H1 (cell line): ENCODE results near the gene DNAJC19. TPM values are rescaled to one million over a fixed set of nuclear protein-coding genes. Genes with fewer than 3 reads are reported as not detected.
A peak's percentile ranks its signal among the peaks of the same experiment; 100 is the strongest.

Source experiments
- CTCF ChIA-PET: fragments of 300-600 bp; sonication (Branson Sonifier 250); formaldehyde crosslinking; loops from one replicate; lab custom pipeline; 2021; ENCODE audit not compliant: partially characterized antibody; lab: Charles Lee
- POLR2A ChIA-PET: fragments of 300-600 bp; sonication (Branson Sonifier 250); formaldehyde crosslinking; loops from one replicate; lab custom pipeline; 2021; ENCODE audit warnings: inconsistent platforms; ENCODE audit not compliant: partially characterized antibody; lab: Charles Lee
- DNase-seq, 2 experiments: peaks; one replicate each; pipeline versions ENCODE4 v3.0.0 to v3.0.0-alpha.2; 2010 to 2022; ENCODE audit warnings: low spot score in 2 of 2, low read depth in 1 of 2, mixed read lengths in 1 of 2
- FAIRE-seq: peaks from 2 replicates; lab custom pipeline; 2011; peaks lifted over from hg19 to GRCh38; lab: Jason Lieb, UNC
- H2AFZ ChIP-seq: 2 replicates; pipeline ENCODE4 v1.8.1; 2012; ENCODE audit warnings: low read length, inconsistent platforms
- H2AK5ac ChIP-seq: 2 replicates; pipeline ENCODE4 v1.6.1; 2013; ENCODE audit warnings: low read depth, low read length
- H2BK120ac ChIP-seq: replicated peaks from 2 replicates; pipeline ENCODE3; 2013; ENCODE audit warnings: low read depth, low read length, inconsistent platforms
- H2BK12ac ChIP-seq: 2 replicates; pipeline ENCODE4 v1.6.1; 2013; ENCODE audit warnings: low read depth, low read length
- H2BK15ac ChIP-seq: 2 replicates; pipeline ENCODE4 v1.6.1; 2013; ENCODE audit warnings: low read length
- H2BK20ac ChIP-seq: 2 replicates; pipeline ENCODE4 v1.6.1; 2013; ENCODE audit warnings: low read length
- H2BK5ac ChIP-seq: 2 replicates; pipeline ENCODE4 v1.6.1; 2013; ENCODE audit warnings: low read depth, low read length
- H3K14ac ChIP-seq: 2 replicates; pipeline ENCODE4 v1.6.1; 2013; ENCODE audit warnings: inconsistent platforms; ENCODE audit not compliant: insufficient read length
- H3K18ac ChIP-seq: 2 replicates; pipeline ENCODE4 v1.6.1; 2013; ENCODE audit warnings: low read length; ENCODE audit errors: extremely low read depth
- H3K23ac ChIP-seq: 2 replicates; pipeline ENCODE4 v1.6.1; 2013; ENCODE audit warnings: inconsistent platforms; ENCODE audit not compliant: insufficient read length
- H3K23me2 ChIP-seq: 2 replicates; pipeline ENCODE4 v1.6.1; 2013; ENCODE audit warnings: low read depth, low read length
- H3K27ac ChIP-seq: 2 replicates; pipeline ENCODE4 v1.6.1; 2011; ENCODE audit warnings: low read depth, low read length, inconsistent platforms
- H3K27me3 ChIP-seq, 4 experiments: replicated peaks in 1 of 4; 1 replicate in 1 of 4; 2 replicates in 3 of 4; pipeline versions ENCODE4 v1.6.1 to v1.8.1; 2011 to 2013; ENCODE audit warnings: low read length in 3 of 4, mild to moderate bottlenecking in 3 of 4, inconsistent platforms in 2 of 4, mixed read lengths in 2 of 4, moderate library complexity in 1 of 4; ENCODE audit not compliant: control insufficient read depth in 3 of 4, insufficient read depth in 3 of 4; ENCODE audit errors: extremely low read depth in 1 of 4
- H3K36me3 ChIP-seq, 4 experiments: 2 replicates each; pipeline versions ENCODE4 v1.6.1 to v1.8.1; 2011 to 2013; ENCODE audit warnings: mild to moderate bottlenecking in 4 of 4, low read length in 3 of 4, moderate library complexity in 2 of 4, control low read depth in 1 of 4, inconsistent platforms in 1 of 4; ENCODE audit not compliant: insufficient read depth in 4 of 4, control insufficient read depth in 2 of 4
- H3K4ac ChIP-seq: replicated peaks from 2 replicates; pipeline ENCODE3; 2013; ENCODE audit warnings: low read length, low read depth, mixed read lengths, inconsistent platforms; ENCODE audit not compliant: insufficient read length
- H3K4me1 ChIP-seq, 4 experiments: replicated peaks in 1 of 4; 1 replicate in 1 of 4; 2 replicates in 3 of 4; pipeline versions ENCODE4 v1.6.1 to v1.8.1; 2011 to 2013; ENCODE audit warnings: low read length in 3 of 4, inconsistent platforms in 2 of 4, mixed read lengths in 1 of 4; ENCODE audit not compliant: insufficient read depth in 4 of 4, control insufficient read depth in 3 of 4
- H3K4me2 ChIP-seq, 2 experiments: 2 replicates each; pipeline versions ENCODE4 v1.6.1 to v1.8.1; 2011 to 2013; ENCODE audit warnings: low read depth in 2 of 2, low read length in 2 of 2, control low read depth in 1 of 2, inconsistent platforms in 1 of 2, mild to moderate bottlenecking in 1 of 2; ENCODE audit not compliant: insufficient read depth in 1 of 2
- H3K4me3 ChIP-seq, 4 experiments: fragments of 200-600, 300-600 bp in 1 of 4; sonication (generic), shearing (Covaris generic), sonication (Bioruptor Twin) in 1 of 4; 2 replicates each; pipeline versions ENCODE4 v1.5.1 to v1.8.1; 2011 to 2016; ENCODE audit warnings: low read length in 4 of 4, low read depth in 3 of 4, control low read depth in 2 of 4, inconsistent platforms in 2 of 4, mild to moderate bottlenecking in 2 of 4, mixed read lengths in 1 of 4, moderate library complexity in 1 of 4; ENCODE audit not compliant: insufficient read depth in 2 of 4; ENCODE audit errors: extremely low read depth in 1 of 4
- H3K56ac ChIP-seq: replicated peaks from 2 replicates; pipeline ENCODE3; 2013; ENCODE audit warnings: low read depth, mild to moderate bottlenecking, mixed read lengths, low read length, inconsistent platforms; ENCODE audit not compliant: insufficient read length
- H3K79me1 ChIP-seq: 2 replicates; pipeline ENCODE4 v1.6.1; 2013; ENCODE audit warnings: low read depth, low read length, control low read depth
- H3K79me2 ChIP-seq, 2 experiments: 2 replicates each; pipeline versions ENCODE4 v1.6.1 to v1.8.1; 2012 to 2013; ENCODE audit warnings: low read length in 2 of 2, mild to moderate bottlenecking in 2 of 2, inconsistent platforms in 1 of 2; ENCODE audit not compliant: insufficient read depth in 2 of 2, control insufficient read depth in 1 of 2
- H3K9ac ChIP-seq, 4 experiments: replicated peaks in 1 of 4; 1 replicate in 1 of 4; 2 replicates in 3 of 4; pipeline versions ENCODE4 v1.6.1 to v1.8.1; 2011 to 2013; ENCODE audit warnings: low read depth in 3 of 4, low read length in 3 of 4, control low read depth in 2 of 4, mild to moderate bottlenecking in 2 of 4, moderate library complexity in 2 of 4, inconsistent platforms in 1 of 4; ENCODE audit errors: extremely low read depth in 1 of 4
- H3K9me3 ChIP-seq, 2 experiments: 2 replicates each; pipeline versions ENCODE4 v1.6.1 to v1.8.1; 2012 to 2013; ENCODE audit warnings: mild to moderate bottlenecking in 2 of 2, moderate library complexity in 2 of 2, control low read depth in 1 of 2, inconsistent platforms in 1 of 2, low read depth in 1 of 2, low read length in 1 of 2, mixed read lengths in 1 of 2; ENCODE audit not compliant: insufficient read depth in 2 of 2
- H4K20me1 ChIP-seq, 2 experiments: replicated peaks in 1 of 2; 2 replicates each; pipeline versions ENCODE3 to v1.8.1; 2011 to 2013; ENCODE audit warnings: inconsistent platforms in 2 of 2, low read length in 2 of 2, mild to moderate bottlenecking in 1 of 2; ENCODE audit not compliant: insufficient read depth in 2 of 2, control insufficient read depth in 1 of 2
- H4K5ac ChIP-seq: 2 replicates; pipeline ENCODE4 v1.6.1; 2013; ENCODE audit warnings: low read length, low read depth, mixed read lengths, inconsistent platforms; ENCODE audit not compliant: insufficient read length
- H4K8ac ChIP-seq: 2 replicates; pipeline ENCODE4 v1.8.0; 2013; ENCODE audit warnings: mild to moderate bottlenecking, moderate library complexity, low read length, inconsistent platforms; ENCODE audit not compliant: insufficient read depth; ENCODE audit errors: extremely low read depth
- H4K91ac ChIP-seq: replicated peaks from 2 replicates; pipeline ENCODE3; 2013; ENCODE audit warnings: low read length, mixed read lengths, inconsistent platforms; ENCODE audit not compliant: insufficient read length
- BCL11A ChIP-seq, 2 experiments: IDR thresholded peaks; one replicate each; pipeline ENCODE4 v1.6.1; 2011; ENCODE audit warnings: low read depth in 2 of 2, low read length in 2 of 2, mild to moderate bottlenecking in 2 of 2
- CBX5 ChIP-seq: fragments of 300-800, 300-1000 bp; sonication (generic); IDR thresholded peaks from 2 replicates; pipeline ENCODE4 v1.7.1; 2016; ENCODE audit warnings: antibody characterized with exemption, low read length, low read depth
- CBX8 ChIP-seq: fragments of 300-800, 300-1000 bp; sonication (generic); IDR thresholded peaks from 2 replicates; pipeline ENCODE4 v1.7.1; 2016; ENCODE audit warnings: low read depth, low read length, borderline replicate concordance
- CTBP2 ChIP-seq: IDR thresholded peaks from 2 replicates; pipeline ENCODE4 v1.7.0; 2011; ENCODE audit warnings: borderline replicate concordance, mild to moderate bottlenecking, moderate library complexity, mixed read lengths, low read length; ENCODE audit not compliant: insufficient read depth, insufficient read length
- EZH2 ChIP-seq: fragments of 200-600 bp; sonication (generic); IDR thresholded peaks from 2 replicates; pipeline ENCODE4 v1.7.1; 2012; ENCODE audit warnings: low read depth, mild to moderate bottlenecking, moderate library complexity, low read length, inconsistent platforms; ENCODE audit not compliant: severe bottlenecking
- HDAC6 ChIP-seq: IDR thresholded peaks from one replicate; pipeline ENCODE4 v1.7.1; 2012; ENCODE audit warnings: low read depth, mild to moderate bottlenecking, inconsistent platforms, low read length, moderate library complexity
- JUN ChIP-seq: IDR thresholded peaks from 2 replicates; pipeline ENCODE4 v1.6.1; 2011; ENCODE audit warnings: low read depth, mild to moderate bottlenecking, improper control_type of control experiment, low read length
- KDM4A ChIP-seq: IDR thresholded peaks from one replicate; pipeline ENCODE4 v1.7.1; 2012; ENCODE audit warnings: low read depth, mild to moderate bottlenecking, moderate library complexity, low read length, inconsistent platforms; ENCODE audit not compliant: severe bottlenecking
- PHF8 ChIP-seq: fragments of 200-600 bp; sonication (generic); conservative IDR thresholded peaks from 2 replicates; pipeline ENCODE4 v1.7.1; 2012; ENCODE audit warnings: low read depth, mild to moderate bottlenecking, inconsistent platforms, low read length, moderate library complexity
- RBBP5 ChIP-seq: IDR thresholded peaks from 2 replicates; pipeline ENCODE4 v1.7.1; 2012; ENCODE audit warnings: low read depth, mild to moderate bottlenecking, inconsistent platforms, low read length, moderate library complexity, borderline replicate concordance
- SRF ChIP-seq: IDR thresholded peaks from 2 replicates; pipeline ENCODE4 v1.6.1; 2011; ENCODE audit warnings: mild to moderate bottlenecking, low read depth, low read length, moderate library complexity
- TBP ChIP-seq: IDR thresholded peaks from 2 replicates; pipeline ENCODE4 v1.6.1; 2011; ENCODE audit warnings: low read depth, low read length, improper control_type of control experiment
- TCF12 ChIP-seq: IDR thresholded peaks from 2 replicates; pipeline ENCODE4 v1.6.1; 2011; ENCODE audit warnings: low read depth, mild to moderate bottlenecking, low read length
- YY1 ChIP-seq: IDR thresholded peaks from 2 replicates; pipeline ENCODE4 v1.6.1; 2011; ENCODE audit warnings: low read depth, mild to moderate bottlenecking, low read length
- WGBS, 2 experiments: shearing (Covaris generic) in 1 of 2; methylation state at CpG; one replicate each; pipeline versions ENCODE4 v1.1.6 to v1.1.7; 2013 to 2015; ENCODE audit warnings: low lambda C conversion rate in 2 of 2, mixed read lengths in 2 of 2, inconsistent platforms in 1 of 2, low coverage in 1 of 2, missing lambda C conversion rate in 1 of 2; ENCODE audit not compliant: insufficient replicate concordance in 2 of 2, insufficient coverage in 1 of 2, insufficient read length in 1 of 2; ENCODE audit errors: extremely low coverage in 1 of 2, missing lambda C conversion rate in 1 of 2; 5-methylcytosine and 5-hydroxymethylcytosine counted together
- polyA plus RNA-seq, 7 experiments: library from polyadenylated mRNA; depleted of rRNA in 3 of 7; stranded (reverse) in 5 of 7; unstranded in 2 of 7; fragments of >200 nt in 5 of 7; fragments of 200-250 nt in 2 of 7; gene quantifications; 1 replicate in 5 of 7; 2 replicates in 1 of 7; 4 replicates in 1 of 7; pipeline versions ENCODE4 v1.2.1 to v1.2.3, GENCODE V29; 2011 to 2013; ENCODE audit warnings: missing spikeins in 2 of 7, mixed read lengths in 2 of 7
- total RNA-seq: library from RNA; stranded (reverse); fragmentation: NEBNext Ultra II Directional; extraction: Animal tissue kit (Norgen Biotek cat#: 25700); gene quantifications from 2 replicates; pipeline ENCODE4 v1.2.1, GENCODE V29; 2021

DNAJC19 gene
- total and polyA plus RNA-seq, 2 of the 8 experiments (the other 6 are each of a cell fraction or from before 2014, with no cell fraction given) = 62.4 to 90.9 TPM

DNA sequence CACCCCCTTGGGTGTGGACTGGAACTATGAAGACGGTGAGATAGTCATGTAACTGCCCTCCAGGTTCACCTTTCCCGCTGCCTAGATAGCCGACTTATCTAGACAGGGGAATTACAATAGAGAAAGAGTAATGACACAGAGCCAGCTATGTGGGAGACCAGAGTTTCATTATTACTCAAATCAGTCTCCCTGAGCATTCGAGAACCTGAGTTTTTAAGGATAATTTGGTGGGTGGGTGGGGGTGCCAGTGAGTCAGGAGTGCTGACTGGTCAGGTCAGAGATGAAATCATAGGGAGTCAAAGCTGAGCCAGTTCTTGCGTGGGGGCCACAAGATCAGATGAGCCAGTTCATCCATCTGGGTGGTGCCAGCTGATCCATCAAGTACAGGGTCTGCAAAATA is 19.7 kb upstream of the DNAJC19 start:
- Histone ChIP-seq H3K9me3 (no peaks in the 10 kb centered on the region), H3K4me2 (peak overlapping the region; percentile 11 to 20; a peak in 2 of 4 replicates)
- FAIRE-seq = no peak
- no peak for TF ChIP-seq SRF
- no peak for TF ChIP-seq TBP
- TF ChIP-seq RBBP5 = no peak
- no peak for TF ChIP-seq CTBP2
- TF ChIP-seq YY1 = no peak
- no peak for TF ChIP-seq CBX8
- no peak for TF ChIP-seq EZH2
- no peak for TF ChIP-seq TCF12
- TF ChIP-seq HDAC6 = no peak
- no peak for TF ChIP-seq PHF8
- TF ChIP-seq BCL11A (IDR thresholded peaks at IDR 0.05; ENCODE audit: low read depth in 2 of 2, low read length in 2 of 2) = no peak
- TF ChIP-seq JUN = no peak
- TF ChIP-seq KDM4A = no peak
- TF ChIP-seq CBX5 = no peak

More for the DNA sequence above, 19.7 kb upstream of the DNAJC19 start:
- H2BK120ac ChIP-seq = no peak overlapping the region
- H4K5ac ChIP-seq = no peak overlapping the region
- no peak overlapping the region for H3K14ac ChIP-seq
- WGBS, 2 experiments = 68% methylated on average over 5 of the region's 5 CpGs; no CpG with 5 or more reads in 1 of the 2 experiments
- no peak overlapping the region for H2BK20ac ChIP-seq
- H3K18ac ChIP-seq = no peak overlapping the region
- no peaks in the 10 kb centered on the region for H3K79me1 ChIP-seq
- H3K36me3 ChIP-seq = no peaks in the 10 kb centered on the region
- H3K9ac ChIP-seq = no peak overlapping the region
- no peak overlapping the region for H4K91ac ChIP-seq
- H2BK15ac ChIP-seq = no peak overlapping the region
- ChIA-PET POLR2A (interaction anchor here (1.5 kb wide), 1 partner anchor 16 kb away, joined by 3 read pairs; no protein-coding TSS in a partner anchor), CTCF (interaction anchor here (1.5 kb wide), 1 partner anchor 206 kb away, joined by 7 read pairs; no protein-coding TSS in a partner anchor)
- no peak overlapping the region for H2BK5ac ChIP-seq
- DNase-seq = no peak
- no peak overlapping the region for H3K27ac ChIP-seq
- no peak overlapping the region for H3K23ac ChIP-seq
- H2AK5ac ChIP-seq = no peak overlapping the region
- no peaks in the 10 kb centered on the region for H3K27me3 ChIP-seq
- no peak overlapping the region; the same call in 1 of the 2 replicates for H2AFZ ChIP-seq
- no peak overlapping the region for H2BK12ac ChIP-seq
- no peaks in the 10 kb centered on the region for H3K23me2 ChIP-seq
- no peak overlapping the region; the same call in 1 of the 2 replicates for H4K8ac ChIP-seq
- no peak overlapping the region for H3K56ac ChIP-seq
- no peaks in the 10 kb centered on the region for H3K79me2 ChIP-seq
- H4K20me1 ChIP-seq = no peaks in the 10 kb centered on the region
- H3K4me1 ChIP-seq = peaks cover 0 to 6% (median 2%) of the 10 kb centered on the region in 4 experiments; a peak in 1 of 7 replicates
- no peak overlapping the region for H3K4ac ChIP-seq
- H3K4me3 ChIP-seq = no peak overlapping the region
